Stimulated activated CD8-positive, alpha-beta memory T cell treated with anti-CD3 and anti-CD28 coated beads, Interleukin-7, amount 100 ng/mL, for 1 hour (primary cell): ENCODE results near the gene ADAM11.
"Not testable (repeated sequence)": the region's sequence is repeated elsewhere in the genome, so short reads cannot be mapped to it uniquely, and the experiment has no call there.

ENCODE experiments used
- DNase-seq, 2 donors: peaks; one replicate each; pipeline ENCODE4 v3.0.0-alpha.2; 2020; ENCODE audit warnings: low read depth in 2 of 2

Gene ADAM11

GRCh38 chr17:44794851-44795413, 36.1 kb downstream of the ADAM11 start:
- DNase-seq, result no peak

GRCh38 chr17:44795421-44795820, 36.6 kb downstream of the ADAM11 start:
- DNase-seq, result no peak

GRCh38 chr17:44795928-44796327, 37.1 kb downstream of the ADAM11 start:
- no peak for DNase-seq

DNA sequence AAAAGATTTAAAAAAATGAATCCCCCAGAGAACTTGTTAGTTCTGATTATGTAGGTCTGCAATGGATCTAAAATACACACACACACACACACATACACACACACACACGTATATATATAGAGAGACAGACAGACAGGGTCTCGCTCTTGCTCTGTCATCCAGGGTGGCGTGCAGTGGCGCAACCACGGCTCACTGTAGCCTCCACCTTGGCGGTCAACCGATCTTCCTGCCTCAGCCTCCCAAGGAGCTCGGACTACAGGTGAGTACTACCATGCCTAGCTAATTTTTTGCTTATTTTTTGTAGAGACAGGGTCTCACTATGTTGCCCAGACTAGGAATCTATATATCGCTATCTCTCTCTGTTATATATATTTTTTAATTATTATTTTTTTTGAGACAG, 37.9 kb downstream of the ADAM11 start:
- no peak for DNase-seq

- DNase-seq, result no peak
Measured at GRCh38 chr17:44797802-44798201, 39.0 kb downstream of the ADAM11 start.

- DNase-seq, result no peak
Measured at GRCh38 chr17:44798356-44798755, 39.6 kb downstream of the ADAM11 start.

GRCh38 chr17:44801880-44802279, 43.1 kb downstream of the ADAM11 start:
- no peak for DNase-seq

DNA sequence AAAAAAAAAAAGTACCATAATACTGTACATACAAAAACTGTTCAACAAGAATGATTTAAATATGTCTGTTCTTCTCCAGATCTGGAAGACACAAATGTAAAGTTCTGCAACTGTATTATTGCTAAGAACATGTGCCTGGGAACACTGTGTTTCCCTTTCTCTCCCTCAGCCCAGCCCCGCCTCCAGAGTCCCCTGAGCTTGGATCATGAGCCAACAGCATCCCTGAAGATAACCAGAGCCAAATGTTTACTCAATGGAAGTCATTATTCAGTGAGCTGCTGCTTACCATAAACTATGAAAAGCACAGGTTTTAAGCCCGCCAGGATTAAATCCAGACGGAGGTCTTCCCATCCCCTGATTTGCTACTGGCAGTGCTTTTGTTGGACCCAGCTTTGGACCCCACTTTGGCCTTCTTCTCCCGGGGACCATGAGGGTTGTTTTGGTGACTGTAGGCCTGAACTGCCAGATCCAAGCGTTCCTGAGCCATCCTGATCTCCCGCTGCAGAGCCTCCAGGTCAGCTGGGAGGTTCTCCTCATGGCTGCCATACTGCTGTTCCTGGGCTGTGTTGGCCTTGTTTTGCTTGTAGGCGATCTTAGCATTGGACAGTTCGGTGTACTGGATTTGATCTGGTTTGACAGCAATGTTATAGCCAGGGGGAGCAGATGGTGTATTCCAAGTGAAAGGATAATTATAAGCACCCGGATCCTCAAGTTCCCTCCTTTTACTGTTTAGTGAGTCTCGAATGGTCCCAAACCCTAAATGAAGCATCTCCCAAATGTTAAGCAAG, 45.7 kb downstream of the ADAM11 start:
- DNase-seq, result no peak

DNA sequence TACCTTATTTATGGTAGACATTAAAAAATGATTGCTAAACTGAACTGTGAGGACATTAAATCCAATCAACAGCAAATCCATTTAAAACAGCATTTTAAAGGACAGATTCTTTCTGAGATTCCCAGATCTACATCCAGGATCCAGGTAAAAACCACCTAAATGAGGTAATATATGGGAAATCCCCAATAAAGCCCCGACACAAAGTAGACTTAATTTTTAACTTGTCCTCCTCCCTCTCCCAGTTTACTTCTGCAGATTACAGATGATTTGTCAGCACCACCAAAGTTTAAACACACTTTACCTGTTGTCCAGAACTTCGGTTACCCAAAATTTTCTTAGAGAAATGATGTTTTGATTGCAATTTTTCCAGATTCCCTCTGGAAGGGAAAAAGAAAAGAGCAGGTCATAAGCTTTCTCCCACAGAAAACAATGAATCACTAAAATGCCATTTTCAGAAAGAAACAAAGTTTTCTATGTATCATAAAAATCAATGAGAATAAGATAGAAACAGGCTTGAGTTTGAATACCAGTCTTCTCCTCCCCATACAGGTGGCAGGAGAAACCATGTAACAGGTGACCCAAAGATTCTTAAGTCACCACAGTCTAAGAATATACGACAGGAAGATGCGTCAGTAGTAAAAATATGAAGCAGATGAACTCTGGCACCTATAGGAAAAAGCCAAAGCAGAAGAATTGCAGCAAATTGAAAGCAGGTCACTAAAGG, 48.5 kb downstream of the ADAM11 start:
- DNase-seq, result no peak

DNA sequence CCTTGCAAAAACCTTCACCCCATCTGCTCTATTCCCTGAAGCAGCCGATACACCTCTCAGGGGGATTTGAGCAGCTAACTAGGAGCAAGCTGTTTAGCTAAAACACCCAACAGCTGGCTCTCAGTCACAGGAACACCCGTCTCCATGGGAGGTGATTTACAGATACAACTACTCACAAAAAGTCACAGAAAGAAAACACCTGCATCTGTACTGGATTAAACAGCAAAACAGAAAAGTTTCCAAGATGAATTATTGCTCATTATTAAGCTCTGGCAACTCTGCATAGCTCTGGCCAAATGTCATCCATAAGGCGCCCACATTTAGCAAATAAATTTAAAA, 49.0 kb downstream of the ADAM11 start:
- DNase-seq, result no peak

- no peak for DNase-seq
Measured at GRCh38 chr17:44808156-44808555, 49.4 kb downstream of the ADAM11 start.

DNA sequence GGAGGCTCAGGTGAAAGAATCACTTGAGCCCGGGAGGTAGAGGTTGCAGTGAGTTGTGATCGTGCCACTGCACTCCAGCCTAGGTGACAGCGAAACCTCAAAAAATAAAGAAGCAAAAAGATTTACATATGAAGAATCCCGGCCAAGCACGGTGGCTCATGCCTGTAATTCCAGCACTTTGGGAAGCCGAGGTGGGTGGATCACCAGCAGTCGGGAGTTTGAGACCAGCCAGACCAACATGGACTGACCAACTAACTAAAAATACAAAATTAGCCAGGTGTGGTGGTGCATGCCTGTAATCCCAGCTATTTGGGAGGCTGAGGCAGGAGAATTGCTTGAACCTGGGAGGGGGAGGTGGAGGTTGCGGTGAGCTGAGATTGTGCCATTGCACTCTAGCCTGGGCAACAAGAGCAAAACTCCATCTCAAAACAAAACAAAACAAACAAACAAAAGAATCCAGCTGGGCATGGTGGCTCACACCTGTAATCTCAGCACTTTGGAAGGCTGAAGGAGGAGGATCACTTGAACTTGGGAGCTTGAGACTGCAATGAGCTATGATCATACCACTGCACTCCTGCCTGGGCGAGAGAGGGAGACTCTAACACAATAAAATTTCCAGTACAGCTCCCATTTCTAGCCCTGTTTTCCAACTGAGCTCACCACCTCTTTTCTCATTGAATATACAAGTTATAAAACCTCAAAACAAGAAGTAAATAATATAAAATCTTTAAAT, 50.0 kb downstream of the ADAM11 start:
- DNase-seq, result not testable (repeated sequence)

- DNase-seq, result no peak
Measured at GRCh38 chr17:44812263-44812662, 53.5 kb downstream of the ADAM11 start.

DNA sequence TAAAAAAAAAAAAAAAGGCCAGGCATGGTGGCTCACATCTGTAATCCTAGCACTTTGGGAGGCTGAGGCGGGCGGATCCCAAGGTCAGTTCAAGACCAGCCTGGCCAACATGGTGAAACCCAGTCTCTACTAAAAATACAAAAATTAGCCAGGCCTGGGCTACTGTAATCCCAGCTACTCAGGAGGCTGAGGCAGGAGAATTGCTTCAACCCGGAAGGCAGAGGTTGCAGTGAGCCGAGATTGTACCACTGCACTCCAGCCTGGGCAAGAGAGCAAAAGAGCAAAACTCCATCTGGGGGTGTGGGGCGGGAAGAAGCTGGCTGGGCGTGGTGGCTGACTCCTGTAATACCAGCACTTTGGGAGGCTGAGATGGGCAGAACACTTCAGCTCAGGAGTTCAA, 59.7 kb downstream of the ADAM11 start:
- not testable (repeated sequence) for DNase-seq

GRCh38 chr17:44820631-44821212, 61.9 kb downstream of the ADAM11 start:
- DNase-seq, result no peak

DNA sequence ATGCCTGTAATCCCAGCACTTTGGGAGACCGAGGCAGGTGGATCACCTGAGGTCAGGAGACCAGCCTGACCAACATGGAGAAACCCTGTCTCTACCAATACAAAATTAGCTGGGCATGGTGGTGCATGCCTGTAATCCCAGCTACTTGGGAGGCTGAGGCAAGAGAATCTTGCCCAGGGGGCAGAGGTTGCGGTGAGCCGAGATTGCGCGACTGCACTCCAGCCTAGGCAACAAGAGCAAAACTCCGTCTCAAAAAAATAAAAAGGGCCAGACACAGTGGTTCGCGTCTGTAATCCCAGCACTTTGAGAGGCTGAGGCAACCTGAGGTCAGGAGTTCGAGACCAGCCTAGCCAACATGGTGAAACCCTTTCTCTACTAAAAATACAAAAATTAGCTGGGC, 66.4 kb downstream of the ADAM11 start:
- DNase-seq, result not testable (repeated sequence)

DNA sequence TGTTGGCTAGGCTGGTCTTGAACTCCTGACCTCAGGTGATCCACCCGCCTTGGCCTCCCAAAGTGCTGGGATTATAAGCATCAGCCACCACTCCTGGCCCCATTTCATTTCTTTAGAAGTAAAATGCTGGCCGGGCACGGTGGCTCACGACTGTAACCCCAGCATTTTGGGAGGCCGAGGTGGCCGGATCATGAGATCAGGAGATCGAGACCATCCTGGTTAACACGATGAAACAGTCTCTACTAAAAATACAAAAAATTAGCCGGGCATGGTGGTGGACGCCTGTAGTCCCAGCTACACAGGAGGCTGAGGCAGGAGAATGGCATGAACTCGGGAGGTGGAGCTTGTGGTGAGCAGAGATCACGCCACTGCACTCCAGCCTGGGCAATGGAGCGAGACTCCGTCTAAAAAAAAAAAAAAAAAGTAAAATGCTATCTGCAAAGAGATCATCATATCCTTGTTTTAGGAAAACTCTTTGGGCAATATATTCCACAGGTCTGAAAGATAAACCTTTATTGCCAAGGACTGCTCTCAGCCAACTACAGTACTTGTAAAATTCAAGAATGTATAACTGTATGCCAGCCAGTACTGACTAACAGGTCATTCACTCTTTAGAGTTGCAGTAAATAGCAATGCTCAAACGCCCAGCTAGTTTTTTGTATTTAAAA, 67.5 kb downstream of the ADAM11 start:
- no peak for DNase-seq

GRCh38 chr17:44827863-44828262, 69.1 kb downstream of the ADAM11 start:
- no peak for DNase-seq

DNA sequence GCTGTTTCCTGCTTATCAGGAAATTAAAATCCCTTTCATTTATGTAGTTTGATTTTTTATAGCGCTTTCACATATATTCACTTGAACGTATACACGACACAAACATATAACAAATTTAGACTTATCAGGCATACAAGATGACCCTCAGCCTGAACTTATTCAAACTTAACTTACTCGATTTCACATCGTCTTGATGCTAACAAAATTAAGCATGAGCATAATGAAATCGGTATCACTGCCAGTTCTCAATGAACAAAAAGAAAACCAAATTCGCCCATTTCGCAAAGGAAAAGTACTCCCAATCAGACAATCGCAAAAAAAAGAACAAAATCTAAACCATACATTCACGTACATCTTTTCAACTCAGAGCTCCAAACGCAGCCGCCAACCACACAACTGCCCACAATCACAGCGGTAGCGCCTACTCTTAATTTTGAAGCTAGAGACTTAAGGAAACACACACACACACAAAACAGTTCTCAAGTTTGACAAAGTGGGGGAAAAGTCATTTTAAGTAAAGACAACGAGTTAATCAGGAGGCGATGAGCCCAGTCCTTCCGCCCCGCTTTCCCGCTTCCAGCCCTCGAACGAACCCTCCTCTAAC, 70.2 kb downstream of the ADAM11 start:
- no peak for DNase-seq

DNA sequence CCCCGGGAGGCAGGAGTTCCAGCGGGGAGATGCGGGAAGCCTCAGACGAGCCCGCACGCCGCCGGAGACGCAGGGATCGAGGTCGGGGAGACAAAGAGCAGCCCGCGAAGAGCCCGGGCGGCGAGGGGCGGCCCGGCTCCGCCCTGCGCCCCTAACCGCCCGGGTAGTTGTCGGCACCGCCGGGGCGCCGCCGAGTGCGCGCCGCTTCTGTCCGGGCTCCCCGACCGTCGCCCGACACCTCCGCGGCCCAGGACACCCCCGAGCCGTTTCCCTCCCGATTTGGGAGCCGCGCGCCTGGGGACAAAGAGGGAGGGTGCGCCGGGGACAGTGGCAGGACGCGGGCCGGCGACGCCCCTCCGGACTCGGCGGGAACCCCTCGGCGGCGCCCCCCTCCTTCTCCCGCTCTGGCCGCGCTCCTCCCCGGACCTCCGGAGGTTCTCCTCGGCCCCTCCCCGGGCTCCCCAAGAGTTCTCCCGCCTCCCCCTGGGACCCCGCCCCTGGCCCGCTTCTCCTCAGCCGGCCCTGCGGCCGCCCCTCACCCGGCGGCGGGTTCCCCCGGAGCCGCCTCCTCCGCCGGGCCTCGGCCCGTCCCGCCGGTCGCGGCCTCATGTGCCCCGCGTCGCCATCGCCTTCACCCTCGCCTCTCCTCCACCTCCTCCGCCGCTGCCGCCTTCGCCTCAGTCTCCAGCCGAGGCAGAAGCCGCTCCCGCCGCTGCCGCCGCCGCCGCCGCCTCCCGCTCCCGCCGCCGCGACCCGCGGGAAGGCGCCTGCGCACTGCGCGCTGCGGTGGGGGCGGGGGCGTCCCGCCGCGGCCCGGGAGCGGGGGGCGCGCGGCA, 71.0 kb downstream of the ADAM11 start, which contains the start of gene GJC1:
GJC1 (minus strand) TSS at position 765 of the 836 bp plus-strand sequence. CDS start 24,470 bp downstream, outside the sequence.
- no peak for DNase-seq
